HepG2 (cell line): Measurements from ENCODE around the gene TRERF1. TPM values are rescaled to one million over a fixed set of nuclear protein-coding genes. Genes with fewer than 3 reads are reported as not detected.

Experiments used
- ATAC-seq: fragments of 200-7000 bp; cut with Tn5 transposase; 3 replicates; pipeline ENCODE4 v1.9.1; 2020; ENCODE audit warnings: mild to moderate bottlenecking, moderate library complexity
- BruUV-seq: library from RNA; stranded (reverse); fragments of 400-500 nt; replicated peaks from 2 replicates; lab custom pipeline; 2021; lab: Mats Ljungman, UMichigan
- CTCF ChIA-PET: fragments of 300-600 bp; formaldehyde crosslinking; extraction: SDS; loops from one replicate; lab custom pipeline; 2021; ENCODE audit warnings: low total read pairs, inconsistent platforms, low intra/inter-chr PET ratio; lab: Yijun Ruan, JAX
- POLR2A ChIA-PET: fragments of 350-600 bp; sonication (Branson Sonifier 250); formaldehyde crosslinking; loops from one replicate; lab custom pipeline; 2020; ENCODE audit warnings: antibody characterized with exemption, inconsistent platforms; lab: Yijun Ruan, JAX
- DNase-seq: peaks from one replicate; pipeline ENCODE4 v3.0.0-alpha.2; 2015; ENCODE audit warnings: low spot score
- FAIRE-seq: peaks from 3 replicates; lab custom pipeline; 2011; peaks lifted over from hg19 to GRCh38; lab: Jason Lieb, UNC
- H2AFZ ChIP-seq: one replicate; pipeline ENCODE4 v1.6.1; 2011; ENCODE audit warnings: low read length, inconsistent platforms
- H3K27ac ChIP-seq: fragments of 300-600 bp; 3 replicates; pipeline ENCODE4 v1.8.0; 2011; ENCODE audit warnings: mixed run types, mild to moderate bottlenecking, mixed read lengths, low read length, inconsistent platforms; ENCODE audit not compliant: insufficient read depth; ENCODE audit errors: extremely low read length
- H3K27me3 ChIP-seq, 2 experiments: fragments of 200-600 bp in 1 of 2; 2 replicates in 1 of 2; 3 replicates in 1 of 2; pipeline versions ENCODE4 v1.6.0 to v1.8.0; 2011; ENCODE audit warnings: low read length in 2 of 2, mild to moderate bottlenecking in 2 of 2, moderate library complexity in 2 of 2, inconsistent platforms in 1 of 2; ENCODE audit not compliant: insufficient read depth in 2 of 2, control insufficient read depth in 1 of 2
- H3K36me3 ChIP-seq, 2 experiments: fragments of 200-600 bp in 1 of 2; replicated peaks in 1 of 2; 2 replicates in 1 of 2; 3 replicates in 1 of 2; pipeline versions ENCODE4 v1.5.1 to v1.8.0; 2011; ENCODE audit warnings: low read length in 2 of 2, inconsistent platforms in 1 of 2; ENCODE audit not compliant: insufficient read depth in 2 of 2, control insufficient read depth in 1 of 2
- H3K4me1 ChIP-seq: 2 replicates; pipeline ENCODE4 v1.5.1; 2012; ENCODE audit warnings: low read length, inconsistent platforms; ENCODE audit not compliant: insufficient read depth
- H3K4me2 ChIP-seq: 2 replicates; pipeline ENCODE4 v1.6.0; 2011; ENCODE audit warnings: low read depth, low read length, inconsistent platforms
- H3K4me3 ChIP-seq, 3 experiments: fragments of 200-600 bp in 1 of 3; sonication (generic), shearing (Covaris generic) in 1 of 3; replicated peaks in 1 of 3; 2 replicates each; pipeline ENCODE4 v1.5.1; 2011 to 2016; ENCODE audit warnings: low read length in 3 of 3, inconsistent platforms in 2 of 3, low read depth in 2 of 3, mild to moderate bottlenecking in 2 of 3, control low read depth in 1 of 3, mixed read lengths in 1 of 3; ENCODE audit not compliant: insufficient read depth in 1 of 3
- H3K79me2 ChIP-seq: one replicate; pipeline ENCODE4 v1.6.1; 2011; ENCODE audit warnings: low read length, inconsistent platforms; ENCODE audit not compliant: insufficient read depth
- H3K9ac ChIP-seq: 2 replicates; pipeline ENCODE4 v1.6.0; 2011; ENCODE audit warnings: mild to moderate bottlenecking, low read depth, low read length, inconsistent platforms; ENCODE audit not compliant: insufficient read depth
- H3K9me3 ChIP-seq: 2 replicates; pipeline ENCODE4 v1.5.1; 2012; ENCODE audit warnings: mild to moderate bottlenecking, low read length
- H4K20me1 ChIP-seq: 2 replicates; pipeline ENCODE4 v1.6.0; 2011; ENCODE audit warnings: inconsistent platforms, mild to moderate bottlenecking, low read length, moderate library complexity; ENCODE audit not compliant: insufficient read depth
- ARID2 ChIP-seq: sonication (generic); formaldehyde crosslinking; IDR thresholded peaks from 2 replicates; pipeline ENCODE4 v1.8.1; 2022; ENCODE audit warnings: mild to moderate bottlenecking, missing genetic modification reagents, borderline replicate concordance
- ATF2 ChIP-seq: sonication (generic); formaldehyde crosslinking; IDR thresholded peaks from 2 replicates; pipeline ENCODE4 v1.4.0; 2020; ENCODE audit warnings: missing genetic modification reagents
- BATF2 ChIP-seq: sonication (generic); formaldehyde crosslinking; IDR thresholded peaks from 2 replicates; pipeline ENCODE4 v1.8.0; 2022; ENCODE audit warnings: mild to moderate bottlenecking, missing genetic modification reagents, moderate library complexity
- CAMTA2 ChIP-seq: sonication (generic); formaldehyde crosslinking; IDR thresholded peaks from 2 replicates; pipeline ENCODE4 v1.4.0; 2020; ENCODE audit warnings: mild to moderate bottlenecking, missing genetic modification reagents, borderline replicate concordance
- HOXA9 ChIP-seq: sonication (generic); formaldehyde crosslinking; IDR thresholded peaks from 2 replicates; pipeline ENCODE4 v1.8.1; 2022; ENCODE audit warnings: missing genetic modification reagents, mild to moderate bottlenecking, moderate library complexity, borderline replicate concordance
- STAT6 ChIP-seq: sonication (generic); formaldehyde crosslinking; IDR thresholded peaks from 2 replicates; pipeline ENCODE4 v1.4.0; 2020; ENCODE audit warnings: missing genetic modification reagents, mild to moderate bottlenecking, borderline replicate concordance
- ZBTB7B ChIP-seq: sonication (generic); formaldehyde crosslinking; IDR thresholded peaks from 2 replicates; pipeline ENCODE4 v1.4.0; 2020; ENCODE audit warnings: missing genetic modification reagents
- ZNF513 ChIP-seq: sonication (generic); formaldehyde crosslinking; conservative IDR thresholded peaks from 2 replicates; pipeline ENCODE4 v1.5.0; 2020; ENCODE audit warnings: missing genetic modification reagents
- ZNF7 ChIP-seq: IDR thresholded peaks from 2 replicates; pipeline ENCODE4 v1.6.1; 2016; ENCODE audit warnings: missing biosample characterization, missing genetic modification reagents
- WGBS: methylation state at CpG from one replicate; pipeline ENCODE4 v1.1.6; 2017; ENCODE audit warnings: low lambda C conversion rate; 5-methylcytosine and 5-hydroxymethylcytosine counted together
- in situ Hi-C: cut with HindIII; loops from 2 replicates; pipeline ENCODE4 v1.10.0; 2017; ENCODE audit warnings: low pct_unique_long_range_greater_than_20kb; ENCODE audit not compliant: extremely low pct_ligation_motif_present
- intact Hi-C: fragments of 100-400 bp; cut with micrococcal nuclease; formaldehyde crosslinking; loops from one replicate; pipeline ENCODE4 v1.10.0; 2022; ENCODE audit not compliant: unreplicated experiment
- polyA plus RNA-seq, 8 experiments: library from polyadenylated mRNA; depleted of rRNA in 3 of 8; stranded (reverse) in 7 of 8; unstranded in 1 of 8; fragments of >200 nt; fragmentation: Illumina TruSeq in 4 of 8; extraction: Trizol in 4 of 8; gene quantifications; 2 replicates each; pipeline versions ENCODE4 v1.2.1 to v1.2.3, GENCODE V29; 2011 to 2016; ENCODE audit warnings: low read depth in 4 of 8, missing spikeins in 1 of 8, mixed read lengths in 1 of 8; ENCODE audit not compliant: insufficient read depth in 1 of 8
- total RNA-seq, 5 experiments: library from RNA; depleted of rRNA; stranded (reverse); fragments of >200 nt; fragmentation: Illumina TruSeq; extraction: Trizol; gene quantifications; 2 replicates each; pipeline ENCODE4 v1.2.3, GENCODE V29; 2016; ENCODE audit warnings: low read depth in 1 of 5

The TRERF1 gene
- total and polyA plus RNA-seq, 2 of the 13 experiments (the other 11 are each of a cell fraction or from before 2014, with no cell fraction given): 0.02 TPM; not detected in 1

- Histone ChIP-seq H3K4me2 (no peak overlapping the region), H3K9me3 (no peaks in the 10 kb centered on the region), H3K27ac (no peak overlapping the region), H3K4me1 (no peaks in the 10 kb centered on the region), H3K36me3 (no peaks in the 10 kb centered on the region), H3K79me2 (no peaks in the 10 kb centered on the region), H3K27me3 (peaks cover 5 to 71% of the 10 kb centered on the region in 2 experiments; a peak in 4 of 5 replicates), H3K9ac (no peak overlapping the region), H4K20me1 (no peaks in the 10 kb centered on the region; the same call in 1 of the 2 replicates), H3K4me3 (no peak overlapping the region), H2AFZ (no peak overlapping the region)
- TF ChIP-seq ZNF7 (CRISPR knock-in tag): no peak
- TF ChIP-seq BATF2 (CRISPR knock-in tag): no peak
- no peak for TF ChIP-seq ZNF513 (CRISPR knock-in tag)
- no peak for TF ChIP-seq ATF2 (CRISPR knock-in tag)
- no peak for TF ChIP-seq HOXA9 (CRISPR knock-in tag)
- no peak for TF ChIP-seq CAMTA2 (CRISPR knock-in tag)
- no peak for TF ChIP-seq ZBTB7B (CRISPR knock-in tag)
- TF ChIP-seq ARID2: no peak
- no peak for TF ChIP-seq STAT6 (CRISPR knock-in tag)
- BruUV-seq: no TSS peak
- FAIRE-seq: no peak
- intact Hi-C loops: no loop called here
- POLR2A ChIA-PET: no interaction called here
- no peak for ATAC-seq
- no peak for DNase-seq
- in situ Hi-C loops: no loop called here
- WGBS: 14% methylated on average over 11 of the region's 11 CpGs
- CTCF ChIA-PET: no interaction called here
These were observed 8.2 kb downstream of the TRERF1 start for GRCh38 chr6:42443312-42444060.
